Ascending aorta (tissue), 2 donors: ENCODE data around the gene ANKRD44. TPM values are rescaled to one million over a fixed set of nuclear protein-coding genes. Genes with fewer than 3 reads are reported as not detected.

Experiments
- DNase-seq, 2 donors: peaks; one replicate each; pipeline ENCODE4 v3.0.0-alpha.2; 2019; ENCODE audit warnings: low spot score in 2 of 2
- H3K27ac ChIP-seq, 2 donors: fragments of 200-600 bp; sonication (generic); one replicate each; pipeline ENCODE4 v1.5.1; 2016 to 2017; ENCODE audit warnings: mild to moderate bottlenecking in 1 of 2
- H3K27me3 ChIP-seq: fragments of 200-600 bp; sonication (generic); one replicate; pipeline ENCODE4 v1.5.1; 2017
- H3K36me3 ChIP-seq, 2 donors: fragments of 200-600 bp; sonication (generic); one replicate each; pipeline ENCODE4 v1.5.1; 2016
- H3K4me1 ChIP-seq, 2 donors: fragments of 200-600 bp; sonication (generic); one replicate each; pipeline ENCODE4 v1.5.1; 2016 to 2017; ENCODE audit warnings: mild to moderate bottlenecking in 1 of 2
- H3K4me3 ChIP-seq, 2 donors: fragments of 200-600 bp; sonication (generic); one replicate each; pipeline ENCODE4 v1.5.1; 2016 to 2017; ENCODE audit warnings: mild to moderate bottlenecking in 1 of 2
- H3K9me3 ChIP-seq, 2 donors: fragments of 200-600 bp; sonication (generic); one replicate each; pipeline ENCODE4 v1.5.1; 2016
- CTCF ChIP-seq, 3 experiments: fragments of 200-600 bp in 2 of 3; fragments of 450-650 bp in 1 of 3; sonication (generic) in 2 of 3; IDR thresholded peaks; one replicate each; pipeline ENCODE4 v1.5.1; 2016 to 2019; ENCODE audit warnings: antibody characterized with exemption in 3 of 3, mild to moderate bottlenecking in 1 of 3, moderate library complexity in 1 of 3
- intact Hi-C: fragments of 100-400 bp; cut with DNase I; formaldehyde crosslinking; loops from one replicate; pipeline ENCODE4 v1.15.1; 2023
- total RNA-seq: library from RNA; depleted of rRNA; stranded (reverse); fragments of >200 nt; gene quantifications from one replicate; pipeline ENCODE4 v1.1.0, GENCODE V29; 2016

Gene ANKRD44
- total RNA-seq, 1 donor from 2014 or later: 66.3 TPM

- Histone ChIP-seq H3K4me1 (peaks cover 0 to 17% of the 10 kb centered on the region in 2 donors), H3K27ac (peak overlapping the region; percentile 7 to 48), H3K4me3 (no peak overlapping the region), H3K36me3 (no peaks in the 10 kb centered on the region), H3K27me3 (no peaks in the 10 kb centered on the region), H3K9me3 (no peaks in the 10 kb centered on the region)
- intact Hi-C loops: no loop called here
- no peak for DNase-seq
- TF ChIP-seq CTCF (IDR thresholded peaks at IDR 0.05): no peak
Measured at GRCh38 chr2:197152451-197153228, 157.9 kb downstream of the ANKRD44 start.

GRCh38 chr2:197149546-197149945, 161.0 kb downstream of the ANKRD44 start:
- DNase-seq: no peak
- TF ChIP-seq CTCF (IDR thresholded peaks at IDR 0.05): no peak
- H3K9me3 ChIP-seq: no peaks in the 10 kb centered on the region
- peaks cover 0 to 17% of the 10 kb centered on the region in 2 donors for H3K4me1 ChIP-seq
- no peaks in the 10 kb centered on the region for H3K36me3 ChIP-seq
- H3K27me3 ChIP-seq: no peaks in the 10 kb centered on the region
- no peak overlapping the region for H3K27ac ChIP-seq
- H3K4me3 ChIP-seq: no peak overlapping the region
- intact Hi-C loops: no loop called here

GRCh38 chr2:197148401-197148800, 162.2 kb downstream of the ANKRD44 start:
- peaks cover 0 to 17% of the 10 kb centered on the region in 2 donors for H3K4me1 ChIP-seq
- no peak for TF ChIP-seq CTCF (IDR thresholded peaks at IDR 0.05)
- no peak overlapping the region for H3K27ac ChIP-seq
- intact Hi-C loops: no loop called here
- no peak overlapping the region for H3K4me3 ChIP-seq
- DNase-seq: no peak
- H3K27me3 ChIP-seq: no peaks in the 10 kb centered on the region
- no peaks in the 10 kb centered on the region for H3K9me3 ChIP-seq
- no peaks in the 10 kb centered on the region for H3K36me3 ChIP-seq

- Histone ChIP-seq H3K9me3 (no peaks in the 10 kb centered on the region), H3K27ac (no peak overlapping the region), H3K36me3 (no peaks in the 10 kb centered on the region), H3K4me3 (no peak overlapping the region), H3K4me1 (peaks cover 0 to 17% of the 10 kb centered on the region in 2 donors), H3K27me3 (no peaks in the 10 kb centered on the region)
- intact Hi-C loops: no loop called here
- no peak for DNase-seq
- no peak for TF ChIP-seq CTCF (IDR thresholded peaks at IDR 0.05)
Measured at GRCh38 chr2:197147942-197148341, 162.6 kb downstream of the ANKRD44 start.

GRCh38 chr2:197146995-197147394, 163.6 kb downstream of the ANKRD44 start:
- H3K9me3 ChIP-seq: no peaks in the 10 kb centered on the region
- TF ChIP-seq CTCF (IDR thresholded peaks at IDR 0.05): no peak
- no peak overlapping the region for H3K27ac ChIP-seq
- H3K4me3 ChIP-seq: no peak overlapping the region
- no peaks in the 10 kb centered on the region for H3K27me3 ChIP-seq
- H3K36me3 ChIP-seq: no peaks in the 10 kb centered on the region
- no peak for DNase-seq
- intact Hi-C loops: no loop called here
- peaks cover 0 to 8% of the 10 kb centered on the region in 2 donors for H3K4me1 ChIP-seq
